Myometrial cell (primary cell): ENCODE results near the gene SPATA46. TPM values are rescaled to one million over a fixed set of nuclear protein-coding genes. Genes with fewer than 3 reads are reported as not detected.

ENCODE experiments used
- total RNA-seq: library from RNA; depleted of rRNA; stranded (reverse); fragments of >200 nt; gene quantifications from 2 replicates; pipeline ENCODE4 v1.2.3, GENCODE V29; 2015

SPATA46 gene
- total RNA-seq, result not detected in 2 replicates

GRCh38 chr1:162376691-162377090, at the start of gene SPATA46:
TSS of gene SPATA46 (minus strand) at chr1:162376854. CDS start at chr1:162376790, 64 bp downstream.

GRCh38 chr1:162412002-162412401, 35.3 kb upstream of the SPATA46 start, which contains the start of gene SH2D1B:
TSS of gene SH2D1B (minus strand) at chr1:162412136. CDS start at chr1:162412016, 120 bp downstream.

GRCh38 chr1:162381383-162381782, 4.7 kb upstream of the SPATA46 start, which contains the start of gene C1orf226:
TSS of gene C1orf226 (plus strand) at chr1:162381728. CDS start at chr1:162381902, 174 bp downstream.

Other genes starting within 250 kb of the SPATA46 start
- gene C1orf226, start 4.9 kb upstream of the SPATA46 start, total RNA-seq, result 1.2 and 3.4 TPM in 2 replicates
- gene SH2D1B, start 35.3 kb upstream of the SPATA46 start, total RNA-seq, result 0.18 TPM in 1 of 2 replicates, not detected in the other
- gene UHMK1, start 121.0 kb upstream of the SPATA46 start, total RNA-seq, result 40.4 and 56.9 TPM in 2 replicates
- gene UAP1, start 184.9 kb upstream of the SPATA46 start, total RNA-seq, result 142 and 161 TPM in 2 replicates